ENCODE results near the gene AIFM3. TPM values are rescaled to one million over a fixed set of nuclear protein-coding genes. Genes with fewer than 3 reads are reported as not detected.

The AIFM3 gene
- total RNA-seq, 3 donors from 2014 or later = 73.1 to 239 (median 181) TPM

DNA sequence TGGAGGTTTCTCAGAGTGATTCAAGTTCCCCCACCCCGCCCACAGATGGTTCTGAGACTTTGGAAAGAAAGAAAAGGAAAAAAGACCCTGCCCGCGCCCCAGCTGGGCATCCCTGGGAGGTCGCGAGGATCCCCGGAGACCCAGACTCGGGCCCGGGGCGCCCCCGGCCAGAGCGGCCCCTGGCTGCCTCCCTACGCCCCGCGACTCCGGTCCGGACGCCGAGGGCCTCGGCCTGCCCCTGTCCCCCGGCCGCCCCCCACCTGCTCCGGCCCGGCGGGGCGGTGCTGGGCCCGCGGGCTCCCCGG is 2.3 kb upstream of the AIFM3 start:
- Histone ChIP-seq H3K4me3 (no peak overlapping the region), H3K36me3 (ENCODE audit: low read depth) (no peaks in the 10 kb centered on the region), H3K4me1 (ENCODE audit: low read depth) (peaks cover 24% of the 10 kb centered on the region), H3K9me3 (no peaks in the 10 kb centered on the region)
- intact Hi-C loops (cut with DNase I, micrococcal nuclease) = no loop called here
- TF ChIP-seq, protein P1, sequence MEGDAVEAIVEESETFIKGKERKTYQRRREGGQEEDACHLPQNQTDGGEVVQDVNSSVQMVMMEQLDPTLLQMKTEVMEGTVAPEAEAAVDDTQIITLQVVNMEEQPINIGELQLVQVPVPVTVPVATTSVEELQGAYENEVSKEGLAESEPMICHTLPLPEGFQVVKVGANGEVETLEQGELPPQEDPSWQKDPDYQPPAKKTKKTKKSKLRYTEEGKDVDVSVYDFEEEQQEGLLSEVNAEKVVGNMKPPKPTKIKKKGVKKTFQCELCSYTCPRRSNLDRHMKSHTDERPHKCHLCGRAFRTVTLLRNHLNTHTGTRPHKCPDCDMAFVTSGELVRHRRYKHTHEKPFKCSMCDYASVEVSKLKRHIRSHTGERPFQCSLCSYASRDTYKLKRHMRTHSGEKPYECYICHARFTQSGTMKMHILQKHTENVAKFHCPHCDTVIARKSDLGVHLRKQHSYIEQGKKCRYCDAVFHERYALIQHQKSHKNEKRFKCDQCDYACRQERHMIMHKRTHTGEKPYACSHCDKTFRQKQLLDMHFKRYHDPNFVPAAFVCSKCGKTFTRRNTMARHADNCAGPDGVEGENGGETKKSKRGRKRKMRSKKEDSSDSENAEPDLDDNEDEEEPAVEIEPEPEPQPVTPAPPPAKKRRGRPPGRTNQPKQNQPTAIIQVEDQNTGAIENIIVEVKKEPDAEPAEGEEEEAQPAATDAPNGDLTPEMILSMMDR (IDR thresholded peaks at IDR 0.05) = no peak
- DNase-seq = no peak
- ATAC-seq = no peak

DNA sequence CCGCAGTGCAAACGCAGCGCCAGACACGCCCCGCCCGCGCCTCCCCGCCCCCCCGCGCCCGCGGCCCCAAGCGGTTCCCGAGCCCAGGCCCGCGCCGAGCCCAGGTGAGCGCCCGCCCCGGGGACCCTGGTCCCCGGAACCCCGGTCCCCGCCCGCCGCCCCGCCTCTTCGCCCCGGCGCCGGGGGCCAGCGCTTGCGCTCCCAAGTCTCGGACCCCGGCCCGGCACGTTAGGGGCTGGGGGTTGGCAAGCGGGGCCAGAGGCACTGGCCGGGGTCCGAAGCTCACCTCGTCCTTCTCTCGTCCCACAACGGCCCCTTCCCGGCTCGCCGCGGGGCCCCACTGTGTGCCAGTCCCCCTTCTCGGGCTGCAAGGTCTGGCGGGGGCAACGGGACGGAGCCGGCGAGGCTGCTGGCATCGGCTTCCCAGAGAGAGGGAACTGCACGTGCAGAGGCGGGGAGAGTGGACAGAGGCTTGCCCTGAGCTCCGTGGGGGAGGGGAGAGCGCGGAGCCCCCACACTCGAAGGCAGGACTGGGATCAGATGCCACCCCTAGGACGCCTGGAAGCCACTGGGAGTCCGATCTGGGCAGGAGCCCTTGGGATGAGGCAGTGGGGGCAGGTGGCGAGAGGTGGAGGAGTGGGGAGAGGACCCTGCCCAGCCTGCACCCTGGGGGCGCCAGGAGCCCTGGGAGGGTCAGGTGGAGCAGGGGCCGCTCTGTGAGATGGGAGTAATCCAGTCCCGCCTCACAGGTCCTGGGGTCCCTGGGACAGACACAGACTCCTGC is 1.8 kb upstream of the AIFM3 start:
- Histone ChIP-seq H3K36me3 (ENCODE audit: low read depth) (no peaks in the 10 kb centered on the region), H3K4me3 (no peak overlapping the region), H3K9me3 (no peaks in the 10 kb centered on the region), H3K4me1 (ENCODE audit: low read depth) (peaks cover 24% of the 10 kb centered on the region)
- TF ChIP-seq, protein P1 (IDR thresholded peaks at IDR 0.05) = no peak
- DNase-seq = peak; percentile 55 to 72 (median 63)
- intact Hi-C loops (cut with DNase I, micrococcal nuclease) = no loop called here
- ATAC-seq = peak; percentile 37

DNA sequence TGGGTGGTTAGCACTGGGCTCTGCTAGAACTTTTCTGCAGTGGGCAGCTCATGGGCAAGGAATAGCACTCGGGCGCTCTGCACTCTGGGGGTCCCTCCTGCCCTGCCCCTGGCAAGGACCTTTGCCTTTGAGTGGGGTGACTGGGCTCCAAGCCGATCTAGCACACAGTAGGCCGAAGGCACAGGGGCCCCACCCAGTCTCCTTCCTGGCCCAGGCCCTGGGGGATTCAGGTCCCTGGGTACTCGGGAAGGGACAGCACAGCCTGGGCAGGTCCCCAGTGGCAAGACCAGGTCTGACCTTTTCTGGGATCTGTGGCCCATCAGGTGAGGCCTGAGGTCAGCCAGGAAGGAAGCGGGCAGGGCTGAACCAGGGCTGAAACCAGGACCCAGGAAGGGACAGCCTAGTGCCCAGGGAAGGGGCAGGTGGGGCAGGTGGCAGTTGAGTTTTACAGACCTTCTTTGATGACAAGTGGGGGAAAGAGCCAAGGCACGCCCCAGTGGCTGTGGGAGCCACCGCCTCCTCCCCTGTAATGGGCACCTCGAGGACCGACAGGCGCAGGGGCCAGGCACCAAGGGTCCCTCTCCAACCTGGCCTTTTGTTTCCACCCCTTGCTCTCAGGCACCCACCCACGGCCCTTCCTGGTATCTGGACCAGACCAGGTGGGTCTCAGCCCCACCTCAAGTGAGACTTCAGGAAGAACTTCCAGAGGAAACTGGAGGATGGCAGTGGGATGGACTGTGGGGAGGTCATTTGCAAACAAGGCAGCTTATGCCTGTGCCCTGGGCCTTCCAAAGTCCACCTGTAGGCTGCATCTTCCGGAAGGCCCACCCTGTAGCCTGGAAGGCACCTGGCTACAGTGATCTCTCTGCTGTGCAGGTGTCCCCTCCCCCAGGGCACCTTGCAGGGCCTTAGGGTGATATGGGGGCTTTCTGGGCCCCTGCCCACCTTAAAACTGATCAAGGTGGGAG is 883 bp upstream of the AIFM3 start:
- no peaks in the 10 kb centered on the region for H3K9me3 ChIP-seq
- peak; percentile 85 for ATAC-seq
- TF ChIP-seq, protein P1 (IDR thresholded peaks at IDR 0.05) = no peak
- H3K36me3 ChIP-seq (ENCODE audit: low read depth) = no peaks in the 10 kb centered on the region
- no peak overlapping the region for H3K4me3 ChIP-seq
- DNase-seq = peak; percentile 85 to 87 (median 85)
- intact Hi-C loops (cut with DNase I, micrococcal nuclease) = no loop called here
- H3K4me1 ChIP-seq (ENCODE audit: low read depth) = peaks cover 24% of the 10 kb centered on the region

DNA sequence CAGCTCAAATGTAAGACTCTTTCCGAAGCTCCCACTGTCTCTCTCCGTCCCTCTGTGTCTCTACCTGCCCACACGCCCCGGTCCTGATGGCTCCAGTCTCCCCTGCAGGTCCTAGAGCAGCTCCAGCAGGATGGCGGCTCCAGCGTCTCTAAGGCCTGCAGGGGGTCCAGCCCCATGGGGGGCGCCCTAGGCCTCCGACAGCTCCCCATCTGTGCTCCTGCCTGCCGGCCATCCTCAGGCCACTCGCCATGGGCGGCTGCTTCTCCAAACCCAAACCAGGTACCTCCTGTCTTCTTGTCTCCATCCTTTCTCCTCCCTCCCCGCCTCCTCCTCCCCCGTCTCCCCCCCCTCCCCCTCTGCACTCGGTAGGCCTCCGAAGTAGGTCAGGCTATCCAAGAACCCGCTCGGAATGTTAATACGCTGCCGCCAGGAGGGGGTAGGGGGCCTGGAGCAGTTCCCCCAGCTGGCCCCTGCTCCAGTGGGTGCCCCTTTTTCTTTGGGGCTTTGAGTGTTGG is 699 bp downstream of the AIFM3 start:
- intact Hi-C loops (cut with DNase I, micrococcal nuclease) = no loop called here
- peaks cover 20% of the 10 kb centered on the region for H3K4me1 ChIP-seq (ENCODE audit: low read depth)
- H3K36me3 ChIP-seq (ENCODE audit: low read depth) = no peaks in the 10 kb centered on the region
- ATAC-seq = no peak
- peak in 1 of 3 donors; percentile 52 for DNase-seq
- no peak overlapping the region for H3K4me3 ChIP-seq
- no peaks in the 10 kb centered on the region for H3K9me3 ChIP-seq
- TF ChIP-seq, protein P1 (IDR thresholded peaks at IDR 0.05) = no peak

DNA sequence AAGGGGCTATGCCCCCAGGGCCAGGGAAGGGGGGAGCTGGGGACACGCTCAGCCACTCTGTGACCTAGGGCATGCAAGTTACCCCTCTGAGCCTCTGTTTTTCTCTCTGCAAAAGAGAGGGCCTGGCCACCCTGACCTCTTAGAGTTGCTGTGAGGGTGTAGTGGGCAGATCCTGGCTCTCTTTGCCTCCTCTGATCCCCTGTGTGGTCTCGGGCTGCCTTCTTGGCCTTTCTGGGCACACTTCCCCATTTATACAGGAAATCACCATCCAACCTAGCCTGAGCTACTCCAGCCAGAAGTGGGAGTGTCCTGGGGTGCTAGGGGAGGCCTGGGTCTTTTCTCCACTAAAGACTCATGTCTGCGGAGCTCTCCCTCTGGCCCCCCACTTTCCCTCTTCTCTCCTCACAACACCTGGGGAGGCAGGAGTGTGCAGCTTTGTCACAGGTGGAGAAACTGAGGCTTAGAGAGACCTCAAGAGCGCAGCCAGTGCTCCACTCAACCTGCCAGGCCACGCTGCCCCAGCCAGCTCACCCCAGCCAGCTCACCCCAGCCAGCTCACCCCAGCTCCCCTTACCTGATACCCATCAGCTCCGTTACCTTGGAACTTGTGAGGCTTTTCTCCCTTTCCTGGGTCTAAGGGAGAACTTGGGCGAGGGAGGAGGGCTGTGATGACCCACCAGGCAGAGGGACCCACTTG is 1.4 kb downstream of the AIFM3 start:
- Histone ChIP-seq H3K9me3 (no peaks in the 10 kb centered on the region), H3K4me3 (no peak overlapping the region), H3K36me3 (ENCODE audit: low read depth) (no peaks in the 10 kb centered on the region), H3K4me1 (ENCODE audit: low read depth) (peaks cover 20% of the 10 kb centered on the region)
- ATAC-seq (no peak), DNase-seq (peak in 1 of 3 donors; percentile 35)
- TF ChIP-seq, protein P1 (IDR thresholded peaks at IDR 0.05) = no peak
- intact Hi-C loops (cut with DNase I, micrococcal nuclease) = no loop called here

Data from mucosa of descending colon (tissue), 3 donors.